ENCODE results near the gene NAP1L4. TPM values are rescaled to one million over a fixed set of nuclear protein-coding genes. Genes with fewer than 3 reads are reported as not detected.

The NAP1L4 gene
- total and polyA plus RNA-seq, 2 of the 8 experiments (the other 6 are each of a cell fraction or from before 2014, with no cell fraction given): 75.8 to 194 TPM

DNA sequence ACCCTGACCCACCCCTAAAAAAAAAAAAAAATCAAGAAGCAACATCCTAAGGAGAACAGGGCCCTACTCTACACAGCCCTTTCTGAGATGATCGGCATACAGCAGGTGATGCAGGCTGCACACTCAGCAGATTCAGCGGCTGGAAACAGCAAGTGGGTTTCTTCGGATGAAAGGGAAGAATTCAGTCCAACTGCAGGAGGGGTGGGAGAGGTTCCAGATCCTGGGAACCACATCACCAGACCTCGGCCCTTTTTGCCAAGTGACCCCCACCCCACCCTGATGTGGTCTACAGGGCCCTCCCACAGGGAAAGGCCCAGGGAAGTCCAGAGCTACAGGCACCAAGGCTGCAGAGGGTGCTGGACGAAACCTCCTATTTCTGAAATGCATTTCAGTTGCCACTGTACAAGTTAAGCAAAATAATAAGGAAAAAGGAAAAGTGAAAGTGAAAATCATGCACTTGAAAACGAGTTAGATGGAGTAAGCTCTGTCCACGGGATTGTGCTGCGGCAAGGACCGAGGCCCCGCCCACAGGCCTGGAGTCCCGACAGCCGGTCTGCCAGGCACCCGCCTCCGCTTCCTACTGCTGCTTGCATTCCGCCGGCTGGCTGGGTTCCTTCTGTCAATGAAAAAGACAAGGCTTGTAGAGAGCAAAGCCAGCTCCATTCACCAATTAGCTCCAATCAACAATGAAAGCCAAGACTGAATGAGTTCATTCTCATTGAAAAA lies 46.9 kb downstream of the NAP1L4 start:
- Histone ChIP-seq H4K91ac (replicated peaks; ENCODE audit: insufficient read length, low read length) (no peak overlapping the region), H2BK12ac (ENCODE audit: low read depth, low read length) (no peak overlapping the region), H3K27ac (ENCODE audit: low read depth, low read length) (no peak overlapping the region), H2AFZ (ENCODE audit: low read length) (no peak overlapping the region), H3K23me2 (ENCODE audit: low read depth, low read length) (no peaks in the 10 kb centered on the region), H4K5ac (ENCODE audit: insufficient read length, low read depth, low read length) (no peak overlapping the region), H3K9me3 (ENCODE audit: insufficient read depth in 2 of 2, low read depth in 1 of 2, low read length in 1 of 2) (peaks cover 0 to 5% of the 10 kb centered on the region in 2 experiments; a peak in 1 of 4 replicates), H3K9ac (replicated peaks in 1 of 4; ENCODE audit: extremely low read depth in 1 of 4, low read depth in 3 of 4, low read length in 3 of 4) (no peak overlapping the region), H3K18ac (ENCODE audit: extremely low read depth, low read length) (peak overlapping the region; percentile 24; the same call in 1 of the 2 replicates), H3K4ac (replicated peaks; ENCODE audit: insufficient read length, low read depth, low read length) (no peak overlapping the region), H2AK5ac (ENCODE audit: low read depth, low read length) (no peak overlapping the region), H3K14ac (ENCODE audit: insufficient read length) (no peak overlapping the region), H2BK20ac (ENCODE audit: low read length) (no peak overlapping the region), H3K56ac (replicated peaks; ENCODE audit: insufficient read length, low read depth, low read length) (no peak overlapping the region), H3K79me2 (ENCODE audit: control insufficient read depth in 1 of 2, insufficient read depth in 2 of 2, low read length in 2 of 2) (no peaks in the 10 kb centered on the region), H3K27me3 (replicated peaks in 1 of 4; ENCODE audit: control insufficient read depth in 3 of 4, extremely low read depth in 1 of 4, insufficient read depth in 3 of 4, low read length in 3 of 4) (no peaks in the 10 kb centered on the region), H4K8ac (ENCODE audit: extremely low read depth, insufficient read depth, low read length) (no peak overlapping the region), H2BK120ac (replicated peaks; ENCODE audit: low read depth, low read length) (no peak overlapping the region), H3K4me2 (ENCODE audit: insufficient read depth in 1 of 2, low read depth in 2 of 2, low read length in 2 of 2) (peak overlapping the region; percentile 27 to 49; a peak in 3 of 4 replicates), H3K23ac (ENCODE audit: insufficient read length) (no peak overlapping the region), H2BK5ac (ENCODE audit: low read depth, low read length) (no peak overlapping the region), H3K79me1 (ENCODE audit: low read depth, low read length) (peaks cover 6% of the 10 kb centered on the region), H2BK15ac (ENCODE audit: low read length) (no peak overlapping the region), H4K20me1 (replicated peaks in 1 of 2; ENCODE audit: control insufficient read depth in 1 of 2, insufficient read depth in 2 of 2, low read length in 2 of 2) (peaks cover 28 to 39% of the 10 kb centered on the region in 2 experiments), H3K4me3 (ENCODE audit: extremely low read depth in 1 of 4, insufficient read depth in 2 of 4, low read depth in 3 of 4, low read length in 4 of 4) (peak overlapping the region in 1 of 4 experiments; percentile 19; a peak in 1 of 8 replicates), H3K4me1 (replicated peaks in 1 of 4; ENCODE audit: control insufficient read depth in 3 of 4, insufficient read depth in 4 of 4, low read length in 3 of 4) (peaks cover 0 to 30% (median 12%) of the 10 kb centered on the region in 4 experiments; a peak in 6 of 7 replicates), H3K36me3 (ENCODE audit: control insufficient read depth in 2 of 4, insufficient read depth in 4 of 4, low read length in 3 of 4) (peaks cover 11 to 37% (median 22%) of the 10 kb centered on the region in 4 experiments)
- ChIA-PET POLR2A (ENCODE audit: partially characterized antibody) (interaction anchor here (0.9 to 2.5 kb wide), 5 partner anchors 11 to 47 kb away, joined by 3 to 13 read pairs (median 4); partner anchors contain the start of genes NAP1L4 and PHLDA2), CTCF (ENCODE audit: partially characterized antibody) (interaction anchor here (0.6 to 4.9 kb wide), 11 partner anchors 10 to 148 kb away, joined by 3 to 33 read pairs (median 5); partner anchors contain the start of gene PHLDA2)
- 36% methylated on average over 16 of the region's 16 CpGs; no CpG with 5 or more reads in 1 of the 2 experiments for WGBS, 2 experiments (ENCODE audit: extremely low coverage in 1 of 2, insufficient coverage in 1 of 2, insufficient read length in 1 of 2, insufficient replicate concordance in 2 of 2, low coverage in 1 of 2, low lambda C conversion rate in 2 of 2, missing lambda C conversion rate in 1 of 2)
- TF ChIP-seq TEAD4 (IDR thresholded peaks at IDR 0.05; ENCODE audit: low read depth, low read length) (0 out of 2 replicates have a peak, but pooled peaks have one; percentile 48), KDM4A (IDR thresholded peaks at IDR 0.05; ENCODE audit: low read depth, low read length, severe bottlenecking) (no peak), MAFK (IDR thresholded peaks at IDR 0.05; ENCODE audit: low read depth, low read length) (0 out of 2 replicates have a peak, but pooled peaks have one; percentile 7), ATF3 (IDR thresholded peaks at IDR 0.05; ENCODE audit: insufficient read depth, low read depth, low read length) (no peak), EZH2 (IDR thresholded peaks at IDR 0.05; ENCODE audit: low read depth, low read length, severe bottlenecking) (no peak), YY1 (IDR thresholded peaks at IDR 0.05; ENCODE audit: low read depth, low read length) (no peak), HDAC2 (IDR thresholded peaks at IDR 0.05; ENCODE audit: borderline replicate concordance in 1 of 2, low read depth in 2 of 2, low read length in 2 of 2) (no peak)
- TF ChIP-seq, protein P1, sequence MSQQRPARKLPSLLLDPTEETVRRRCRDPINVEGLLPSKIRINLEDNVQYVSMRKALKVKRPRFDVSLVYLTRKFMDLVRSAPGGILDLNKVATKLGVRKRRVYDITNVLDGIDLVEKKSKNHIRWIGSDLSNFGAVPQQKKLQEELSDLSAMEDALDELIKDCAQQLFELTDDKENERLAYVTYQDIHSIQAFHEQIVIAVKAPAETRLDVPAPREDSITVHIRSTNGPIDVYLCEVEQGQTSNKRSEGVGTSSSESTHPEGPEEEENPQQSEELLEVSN (IDR thresholded peaks at IDR 0.05): no peak
- peak; percentile 39 to 80 for DNase-seq (ENCODE audit: low read depth in 1 of 2, low spot score in 2 of 2)
- peak; percentile 63 for FAIRE-seq

Measured in H1 (cell line).